ENCODE data around the gene PADI6. TPM values are rescaled to one million over a fixed set of nuclear protein-coding genes. Genes with fewer than 3 reads are reported as not detected.

PADI6 gene
- total and polyA plus RNA-seq, 2 of the 8 experiments (the other 6 are each of a cell fraction or from before 2014, with no cell fraction given), result not detected

DNA sequence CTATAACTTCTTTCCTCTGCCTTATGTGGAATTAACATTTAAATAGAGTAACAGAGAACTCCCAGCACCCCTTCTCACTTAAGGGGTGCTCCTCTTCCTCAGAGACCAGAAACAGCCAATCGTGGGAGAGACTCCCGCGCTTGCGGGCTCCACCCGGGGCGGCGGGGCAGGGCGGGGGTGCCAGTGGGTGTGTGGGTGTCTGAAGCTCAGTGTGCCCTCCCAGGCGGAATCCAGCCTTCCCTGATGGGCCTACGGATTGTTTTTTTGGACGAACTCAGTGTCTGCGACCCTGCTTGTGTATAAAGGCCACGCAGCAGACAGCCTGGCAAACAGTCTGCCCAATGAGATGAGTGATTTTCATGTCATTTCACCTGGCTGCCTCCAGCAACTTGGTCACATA, 61.3 kb downstream of the PADI6 start (continued):
- TF ChIP-seq, protein P1, sequence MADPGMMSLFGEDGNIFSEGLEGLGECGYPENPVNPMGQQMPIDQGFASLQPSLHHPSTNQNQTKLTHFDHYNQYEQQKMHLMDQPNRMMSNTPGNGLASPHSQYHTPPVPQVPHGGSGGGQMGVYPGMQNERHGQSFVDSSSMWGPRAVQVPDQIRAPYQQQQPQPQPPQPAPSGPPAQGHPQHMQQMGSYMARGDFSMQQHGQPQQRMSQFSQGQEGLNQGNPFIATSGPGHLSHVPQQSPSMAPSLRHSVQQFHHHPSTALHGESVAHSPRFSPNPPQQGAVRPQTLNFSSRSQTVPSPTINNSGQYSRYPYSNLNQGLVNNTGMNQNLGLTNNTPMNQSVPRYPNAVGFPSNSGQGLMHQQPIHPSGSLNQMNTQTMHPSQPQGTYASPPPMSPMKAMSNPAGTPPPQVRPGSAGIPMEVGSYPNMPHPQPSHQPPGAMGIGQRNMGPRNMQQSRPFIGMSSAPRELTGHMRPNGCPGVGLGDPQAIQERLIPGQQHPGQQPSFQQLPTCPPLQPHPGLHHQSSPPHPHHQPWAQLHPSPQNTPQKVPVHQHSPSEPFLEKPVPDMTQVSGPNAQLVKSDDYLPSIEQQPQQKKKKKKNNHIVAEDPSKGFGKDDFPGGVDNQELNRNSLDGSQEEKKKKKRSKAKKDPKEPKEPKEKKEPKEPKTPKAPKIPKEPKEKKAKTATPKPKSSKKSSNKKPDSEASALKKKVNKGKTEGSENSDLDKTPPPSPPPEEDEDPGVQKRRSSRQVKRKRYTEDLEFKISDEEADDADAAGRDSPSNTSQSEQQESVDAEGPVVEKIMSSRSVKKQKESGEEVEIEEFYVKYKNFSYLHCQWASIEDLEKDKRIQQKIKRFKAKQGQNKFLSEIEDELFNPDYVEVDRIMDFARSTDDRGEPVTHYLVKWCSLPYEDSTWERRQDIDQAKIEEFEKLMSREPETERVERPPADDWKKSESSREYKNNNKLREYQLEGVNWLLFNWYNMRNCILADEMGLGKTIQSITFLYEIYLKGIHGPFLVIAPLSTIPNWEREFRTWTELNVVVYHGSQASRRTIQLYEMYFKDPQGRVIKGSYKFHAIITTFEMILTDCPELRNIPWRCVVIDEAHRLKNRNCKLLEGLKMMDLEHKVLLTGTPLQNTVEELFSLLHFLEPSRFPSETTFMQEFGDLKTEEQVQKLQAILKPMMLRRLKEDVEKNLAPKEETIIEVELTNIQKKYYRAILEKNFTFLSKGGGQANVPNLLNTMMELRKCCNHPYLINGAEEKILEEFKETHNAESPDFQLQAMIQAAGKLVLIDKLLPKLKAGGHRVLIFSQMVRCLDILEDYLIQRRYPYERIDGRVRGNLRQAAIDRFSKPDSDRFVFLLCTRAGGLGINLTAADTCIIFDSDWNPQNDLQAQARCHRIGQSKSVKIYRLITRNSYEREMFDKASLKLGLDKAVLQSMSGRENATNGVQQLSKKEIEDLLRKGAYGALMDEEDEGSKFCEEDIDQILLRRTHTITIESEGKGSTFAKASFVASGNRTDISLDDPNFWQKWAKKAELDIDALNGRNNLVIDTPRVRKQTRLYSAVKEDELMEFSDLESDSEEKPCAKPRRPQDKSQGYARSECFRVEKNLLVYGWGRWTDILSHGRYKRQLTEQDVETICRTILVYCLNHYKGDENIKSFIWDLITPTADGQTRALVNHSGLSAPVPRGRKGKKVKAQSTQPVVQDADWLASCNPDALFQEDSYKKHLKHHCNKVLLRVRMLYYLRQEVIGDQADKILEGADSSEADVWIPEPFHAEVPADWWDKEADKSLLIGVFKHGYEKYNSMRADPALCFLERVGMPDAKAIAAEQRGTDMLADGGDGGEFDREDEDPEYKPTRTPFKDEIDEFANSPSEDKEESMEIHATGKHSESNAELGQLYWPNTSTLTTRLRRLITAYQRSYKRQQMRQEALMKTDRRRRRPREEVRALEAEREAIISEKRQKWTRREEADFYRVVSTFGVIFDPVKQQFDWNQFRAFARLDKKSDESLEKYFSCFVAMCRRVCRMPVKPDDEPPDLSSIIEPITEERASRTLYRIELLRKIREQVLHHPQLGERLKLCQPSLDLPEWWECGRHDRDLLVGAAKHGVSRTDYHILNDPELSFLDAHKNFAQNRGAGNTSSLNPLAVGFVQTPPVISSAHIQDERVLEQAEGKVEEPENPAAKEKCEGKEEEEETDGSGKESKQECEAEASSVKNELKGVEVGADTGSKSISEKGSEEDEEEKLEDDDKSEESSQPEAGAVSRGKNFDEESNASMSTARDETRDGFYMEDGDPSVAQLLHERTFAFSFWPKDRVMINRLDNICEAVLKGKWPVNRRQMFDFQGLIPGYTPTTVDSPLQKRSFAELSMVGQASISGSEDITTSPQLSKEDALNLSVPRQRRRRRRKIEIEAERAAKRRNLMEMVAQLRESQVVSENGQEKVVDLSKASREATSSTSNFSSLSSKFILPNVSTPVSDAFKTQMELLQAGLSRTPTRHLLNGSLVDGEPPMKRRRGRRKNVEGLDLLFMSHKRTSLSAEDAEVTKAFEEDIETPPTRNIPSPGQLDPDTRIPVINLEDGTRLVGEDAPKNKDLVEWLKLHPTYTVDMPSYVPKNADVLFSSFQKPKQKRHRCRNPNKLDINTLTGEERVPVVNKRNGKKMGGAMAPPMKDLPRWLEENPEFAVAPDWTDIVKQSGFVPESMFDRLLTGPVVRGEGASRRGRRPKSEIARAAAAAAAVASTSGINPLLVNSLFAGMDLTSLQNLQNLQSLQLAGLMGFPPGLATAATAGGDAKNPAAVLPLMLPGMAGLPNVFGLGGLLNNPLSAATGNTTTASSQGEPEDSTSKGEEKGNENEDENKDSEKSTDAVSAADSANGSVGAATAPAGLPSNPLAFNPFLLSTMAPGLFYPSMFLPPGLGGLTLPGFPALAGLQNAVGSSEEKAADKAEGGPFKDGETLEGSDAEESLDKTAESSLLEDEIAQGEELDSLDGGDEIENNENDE (IDR thresholded peaks at IDR 0.05; ENCODE audit: insufficient replicate concordance, low read length), result no peak
- no peak for TF ChIP-seq MAFK (IDR thresholded peaks at IDR 0.05; ENCODE audit: low read depth, low read length)
- no peak for TF ChIP-seq TAF7 (optimal IDR thresholded peaks at IDR 0.05; ENCODE audit: borderline replicate concordance, low read depth, low read length)
- TF ChIP-seq JUN (IDR thresholded peaks at IDR 0.05; ENCODE audit: low read depth, low read length), result no peak
- no peak for TF ChIP-seq CBX5 (IDR thresholded peaks at IDR 0.05; ENCODE audit: low read depth, low read length)
